ENCODE measurements around the gene CNOT4.

CNOT4 gene

GRCh38 chr7:135343361-135343760, 166.5 kb downstream of the CNOT4 start:
- Mint-ChIP-seq H3K9me3 (no peaks in the 10 kb centered on the region), H3K4me1 (no peaks in the 10 kb centered on the region), H3K4me3 (no peak overlapping the region), H3K27ac (no peak overlapping the region), H3K36me3 (ENCODE audit: low read depth) (no peaks in the 10 kb centered on the region), H3K27me3 (ENCODE audit: low read depth, poor library complexity) (peaks cover 32% of the 10 kb centered on the region)
- no peak for TF ChIP-seq CTCF (IDR thresholded peaks at IDR 0.05)
- DNase-seq: no peak

GRCh38 chr7:135342887-135343286, 167.0 kb downstream of the CNOT4 start:
- Mint-ChIP-seq H3K9me3 (no peaks in the 10 kb centered on the region), H3K27ac (no peak overlapping the region), H3K36me3 (ENCODE audit: low read depth) (no peaks in the 10 kb centered on the region), H3K4me3 (no peak overlapping the region), H3K27me3 (ENCODE audit: low read depth, poor library complexity) (peaks cover 33% of the 10 kb centered on the region), H3K4me1 (no peaks in the 10 kb centered on the region)
- no peak for TF ChIP-seq CTCF (IDR thresholded peaks at IDR 0.05)
- no peak for DNase-seq

GRCh38 chr7:135341049-135341448, 168.9 kb downstream of the CNOT4 start:
- no peak for DNase-seq
- Mint-ChIP-seq H3K4me3 (no peak overlapping the region), H3K4me1 (no peaks in the 10 kb centered on the region), H3K36me3 (ENCODE audit: low read depth) (no peaks in the 10 kb centered on the region), H3K27me3 (ENCODE audit: low read depth, poor library complexity) (peaks cover 46% of the 10 kb centered on the region), H3K9me3 (no peaks in the 10 kb centered on the region), H3K27ac (no peak overlapping the region)
- TF ChIP-seq CTCF (IDR thresholded peaks at IDR 0.05): no peak

- Mint-ChIP-seq H3K9me3 (peaks cover 3% of the 10 kb centered on the region), H3K36me3 (ENCODE audit: low read depth) (no peaks in the 10 kb centered on the region), H3K27ac (no peak overlapping the region), H3K4me3 (no peak overlapping the region), H3K27me3 (ENCODE audit: low read depth, poor library complexity) (peaks cover 32% of the 10 kb centered on the region), H3K4me1 (peaks cover 15% of the 10 kb centered on the region)
- no peak for TF ChIP-seq CTCF (IDR thresholded peaks at IDR 0.05)
- DNase-seq: no peak
Measured at GRCh38 chr7:135337977-135338550, 171.8 kb downstream of the CNOT4 start.

- Mint-ChIP-seq H3K27me3 (ENCODE audit: low read depth, poor library complexity) (peaks cover 30% of the 10 kb centered on the region), H3K4me3 (no peak overlapping the region), H3K27ac (no peak overlapping the region), H3K4me1 (peaks cover 19% of the 10 kb centered on the region), H3K36me3 (ENCODE audit: low read depth) (no peaks in the 10 kb centered on the region), H3K9me3 (peaks cover 3% of the 10 kb centered on the region)
- no peak for TF ChIP-seq CTCF (IDR thresholded peaks at IDR 0.05)
- no peak for DNase-seq
Measured at GRCh38 chr7:135337506-135337905, 172.4 kb downstream of the CNOT4 start.

GRCh38 chr7:135335628-135336139, 174.2 kb downstream of the CNOT4 start:
- H3K4me1 Mint-ChIP-seq: peaks cover 19% of the 10 kb centered on the region
- H3K27me3 Mint-ChIP-seq (ENCODE audit: low read depth, poor library complexity): peaks cover 22% of the 10 kb centered on the region
- peak; percentile 59 for TF ChIP-seq CTCF (IDR thresholded peaks at IDR 0.05)
- peak; percentile 90 for DNase-seq
- H3K9me3 Mint-ChIP-seq: peaks cover 12% of the 10 kb centered on the region
- H3K36me3 Mint-ChIP-seq (ENCODE audit: low read depth): no peaks in the 10 kb centered on the region
- no peak overlapping the region for H3K27ac Mint-ChIP-seq
- H3K4me3 Mint-ChIP-seq: no peak overlapping the region
